Right atrium auricular region (tissue), 2 donors: ENCODE measurements around the gene BEAN1. TPM values are rescaled to one million over a fixed set of nuclear protein-coding genes. Genes with fewer than 3 reads are reported as not detected.

ENCODE experiments used
- DNase-seq: peaks from one replicate; pipeline ENCODE4 v3.0.0-alpha.2; 2019; ENCODE audit warnings: low spot score
- H3K27ac ChIP-seq, 2 donors: fragments of 200-600 bp; sonication (generic); 1 replicate in 1 of 2; 2 replicates in 1 of 2; pipeline ENCODE4 v1.5.1; 2016 to 2019
- H3K27me3 ChIP-seq, 2 donors: fragments of 200-600 bp; sonication (generic); one replicate each; pipeline versions ENCODE4 v1.5.1 to v1.6.0; 2017 to 2019
- H3K36me3 ChIP-seq: fragments of 200-600 bp; sonication (generic); one replicate; pipeline ENCODE4 v1.5.1; 2016
- H3K4me1 ChIP-seq, 2 donors: fragments of 200-600 bp; sonication (generic); one replicate each; pipeline versions ENCODE4 v1.5.1 to v1.6.0; 2017 to 2019
- H3K4me3 ChIP-seq, 2 donors: fragments of 200-600 bp; sonication (generic); 1 replicate in 1 of 2; 2 replicates in 1 of 2; pipeline ENCODE4 v1.5.1; 2017 to 2019; ENCODE audit warnings: mild to moderate bottlenecking in 1 of 2, moderate library complexity in 1 of 2
- H3K9me3 ChIP-seq, 2 donors: fragments of 200-600 bp; sonication (generic); one replicate each; pipeline ENCODE4 v1.5.1; 2019
- total RNA-seq, 2 donors: library from RNA; depleted of rRNA; stranded (reverse); fragments of >200 nt; gene quantifications; one replicate each; pipeline ENCODE4 v1.1.0, GENCODE V29; 2016
- TF ChIP-seq, protein P1 (sequence below), 2 donors: fragments of 200-600 bp; sonication (generic); IDR thresholded peaks; one replicate each; pipeline ENCODE4 v1.5.1; 2019; ENCODE audit warnings: antibody characterized with exemption in 2 of 2

The BEAN1 gene
- total RNA-seq, 2 donors from 2014 or later, result 0.48 to 0.75 TPM

DNA sequence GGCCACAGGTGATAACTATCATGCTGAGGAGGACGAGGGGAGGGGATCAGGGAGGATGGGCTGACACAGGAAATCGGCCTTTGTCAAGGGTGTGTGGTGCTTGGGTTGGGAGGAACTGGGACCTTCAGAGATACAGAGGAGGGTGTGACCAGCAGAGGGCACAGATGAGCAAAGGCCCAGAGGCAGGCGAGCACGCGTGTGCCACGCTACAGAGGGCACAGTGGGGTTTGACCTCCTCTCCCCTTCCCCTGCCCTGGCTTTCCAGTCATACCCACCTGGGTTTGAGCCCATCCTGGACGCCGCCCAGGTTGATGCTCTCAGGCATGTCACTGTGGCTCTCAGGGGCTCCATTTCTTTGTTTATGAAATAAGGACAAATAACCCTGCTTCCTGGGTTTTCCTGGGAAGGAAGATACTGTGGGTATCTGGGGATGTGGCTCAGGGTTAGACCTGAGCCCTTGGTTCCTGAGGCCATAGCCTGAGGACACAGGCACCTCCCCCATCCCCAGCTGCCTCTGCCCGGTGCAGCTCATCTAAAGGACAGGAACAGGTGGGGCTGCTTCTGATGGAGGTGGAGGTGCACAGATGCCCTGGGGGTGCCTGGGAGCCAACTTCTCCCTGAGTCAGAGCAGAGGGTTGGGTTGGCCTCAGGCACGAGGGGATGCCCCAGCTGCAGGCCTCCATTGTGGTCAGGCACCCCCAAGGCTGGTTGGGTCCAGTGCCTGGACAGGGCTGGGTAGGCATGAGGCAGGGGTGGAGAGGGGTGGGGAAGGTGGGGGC, 51.8 kb downstream of the BEAN1 start:
- Histone ChIP-seq H3K27me3 (no peaks in the 10 kb centered on the region), H3K4me1 (peaks cover 0 to 6% of the 10 kb centered on the region in 2 donors), H3K36me3 (no peaks in the 10 kb centered on the region), H3K27ac (no peak overlapping the region), H3K4me3 (no peak overlapping the region), H3K9me3 (no peaks in the 10 kb centered on the region)
- peak; percentile 78 for DNase-seq
- TF ChIP-seq, protein P1, sequence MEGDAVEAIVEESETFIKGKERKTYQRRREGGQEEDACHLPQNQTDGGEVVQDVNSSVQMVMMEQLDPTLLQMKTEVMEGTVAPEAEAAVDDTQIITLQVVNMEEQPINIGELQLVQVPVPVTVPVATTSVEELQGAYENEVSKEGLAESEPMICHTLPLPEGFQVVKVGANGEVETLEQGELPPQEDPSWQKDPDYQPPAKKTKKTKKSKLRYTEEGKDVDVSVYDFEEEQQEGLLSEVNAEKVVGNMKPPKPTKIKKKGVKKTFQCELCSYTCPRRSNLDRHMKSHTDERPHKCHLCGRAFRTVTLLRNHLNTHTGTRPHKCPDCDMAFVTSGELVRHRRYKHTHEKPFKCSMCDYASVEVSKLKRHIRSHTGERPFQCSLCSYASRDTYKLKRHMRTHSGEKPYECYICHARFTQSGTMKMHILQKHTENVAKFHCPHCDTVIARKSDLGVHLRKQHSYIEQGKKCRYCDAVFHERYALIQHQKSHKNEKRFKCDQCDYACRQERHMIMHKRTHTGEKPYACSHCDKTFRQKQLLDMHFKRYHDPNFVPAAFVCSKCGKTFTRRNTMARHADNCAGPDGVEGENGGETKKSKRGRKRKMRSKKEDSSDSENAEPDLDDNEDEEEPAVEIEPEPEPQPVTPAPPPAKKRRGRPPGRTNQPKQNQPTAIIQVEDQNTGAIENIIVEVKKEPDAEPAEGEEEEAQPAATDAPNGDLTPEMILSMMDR (IDR thresholded peaks at IDR 0.05), result peak; percentile 59 to 86

- no peaks in the 10 kb centered on the region for H3K36me3 ChIP-seq
- H3K9me3 ChIP-seq, result no peaks in the 10 kb centered on the region
- H3K4me1 ChIP-seq, result peaks cover 0 to 7% of the 10 kb centered on the region in 2 donors
- no peaks in the 10 kb centered on the region for H3K27me3 ChIP-seq
- TF ChIP-seq, protein P1 (IDR thresholded peaks at IDR 0.05), result no peak
- DNase-seq, result no peak
- H3K27ac ChIP-seq, result no peak overlapping the region
- no peak overlapping the region for H3K4me3 ChIP-seq
These were observed 52.7 kb downstream of the BEAN1 start for GRCh38 chr16:66479661-66480264.

GRCh38 chr16:66480265-66481080, 53.4 kb downstream of the BEAN1 start:
- no peak overlapping the region for H3K4me3 ChIP-seq
- DNase-seq, result no peak
- TF ChIP-seq, protein P1 (IDR thresholded peaks at IDR 0.05), result no peak

DNA sequence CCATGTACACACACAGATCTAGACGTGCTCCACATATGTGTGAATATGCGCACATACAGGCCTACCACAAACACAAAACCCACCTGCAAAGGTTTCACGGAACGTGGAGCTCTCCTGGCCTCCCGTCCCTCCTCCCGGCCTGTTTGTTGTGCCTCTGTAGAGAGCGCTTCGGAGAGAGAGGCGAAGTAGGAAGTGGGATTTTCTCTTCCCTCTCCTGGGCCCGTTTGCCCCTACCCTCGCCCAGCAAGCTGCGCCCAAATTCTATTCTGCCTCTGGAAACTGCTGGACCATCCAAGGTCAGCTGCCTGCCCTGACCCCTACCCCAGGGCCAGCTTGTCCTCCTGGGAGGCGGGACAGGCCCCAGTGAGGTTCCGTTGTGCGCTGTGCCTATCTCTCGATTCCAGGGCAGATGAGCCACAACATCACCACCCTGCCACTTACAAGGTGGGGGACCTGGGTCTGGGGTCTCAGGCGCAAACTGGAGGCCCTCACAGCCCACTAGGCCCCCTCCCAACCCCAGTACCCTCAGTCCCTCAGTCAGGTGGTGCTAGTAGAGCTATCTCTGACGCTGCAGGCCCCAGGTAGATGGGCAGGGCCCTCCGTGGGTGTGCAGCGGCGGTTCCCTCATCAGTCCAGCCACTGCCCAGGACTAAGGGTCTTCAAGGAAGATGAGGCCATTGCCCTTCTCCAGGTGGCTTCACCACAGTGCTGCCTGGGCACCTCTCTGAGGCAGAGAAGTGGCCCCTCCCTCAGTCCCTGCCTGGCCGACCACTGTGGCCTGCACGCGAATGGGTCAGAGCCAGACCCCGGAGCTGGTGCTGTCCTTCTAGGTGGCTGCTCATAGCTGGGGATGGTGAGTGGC, 54.2 kb downstream of the BEAN1 start:
- TF ChIP-seq, protein P1 (IDR thresholded peaks at IDR 0.05), result no peak
- H3K4me1 ChIP-seq, result peaks cover 0 to 9% of the 10 kb centered on the region in 2 donors
- H3K36me3 ChIP-seq, result no peaks in the 10 kb centered on the region
- H3K27me3 ChIP-seq, result no peaks in the 10 kb centered on the region
- DNase-seq, result no peak
- H3K9me3 ChIP-seq, result no peaks in the 10 kb centered on the region
- no peak overlapping the region for H3K4me3 ChIP-seq
- H3K27ac ChIP-seq, result no peak overlapping the region

More at GRCh38 chr16:66480265-66481080, 53.4 kb downstream of the BEAN1 start:
- Histone ChIP-seq H3K27me3 (no peaks in the 10 kb centered on the region), H3K4me1 (peaks cover 0 to 7% of the 10 kb centered on the region in 2 donors), H3K27ac (no peak overlapping the region), H3K9me3 (no peaks in the 10 kb centered on the region), H3K36me3 (no peaks in the 10 kb centered on the region)

- Histone ChIP-seq H3K4me3 (no peak overlapping the region), H3K4me1 (peaks cover 0 to 15% of the 10 kb centered on the region in 2 donors), H3K36me3 (no peaks in the 10 kb centered on the region), H3K27ac (no peak overlapping the region), H3K9me3 (no peaks in the 10 kb centered on the region), H3K27me3 (no peaks in the 10 kb centered on the region)
- TF ChIP-seq, protein P1 (IDR thresholded peaks at IDR 0.05), result no peak
- DNase-seq, result no peak
These were observed 54.9 kb downstream of the BEAN1 start for GRCh38 chr16:66481943-66482390.
